Suprapubic skin (tissue), 4 donors: ENCODE results near the gene DISC1.

Experiments
- POLR2A ChIP-seq, 2 donors: fragments of 450-650 bp; IDR thresholded peaks; one replicate each; pipeline ENCODE4 v1.6.1; 2017; ENCODE audit warnings: antibody characterized with exemption in 2 of 2, mild to moderate bottlenecking in 2 of 2, moderate library complexity in 2 of 2
- POLR2AphosphoS5 ChIP-seq, 3 donors: sonication (generic); formaldehyde crosslinking; IDR thresholded peaks; one replicate each; pipeline ENCODE4 v1.6.1; 2017; ENCODE audit warnings: antibody characterized with exemption in 3 of 3
- TF ChIP-seq, protein P1 (sequence below), 2 donors: fragments of 200-600 bp in 1 of 2; fragments of 450-650 bp in 1 of 2; sonication (generic) in 1 of 2; IDR thresholded peaks; one replicate each; pipeline ENCODE4 v1.5.1; 2016 to 2019; ENCODE audit warnings: antibody characterized with exemption in 2 of 2, mild to moderate bottlenecking in 1 of 2, moderate library complexity in 1 of 2

- TF ChIP-seq POLR2AphosphoS5 (IDR thresholded peaks at IDR 0.05) (no peak), POLR2A (IDR thresholded peaks at IDR 0.05) (no peak)
- TF ChIP-seq, protein P1, sequence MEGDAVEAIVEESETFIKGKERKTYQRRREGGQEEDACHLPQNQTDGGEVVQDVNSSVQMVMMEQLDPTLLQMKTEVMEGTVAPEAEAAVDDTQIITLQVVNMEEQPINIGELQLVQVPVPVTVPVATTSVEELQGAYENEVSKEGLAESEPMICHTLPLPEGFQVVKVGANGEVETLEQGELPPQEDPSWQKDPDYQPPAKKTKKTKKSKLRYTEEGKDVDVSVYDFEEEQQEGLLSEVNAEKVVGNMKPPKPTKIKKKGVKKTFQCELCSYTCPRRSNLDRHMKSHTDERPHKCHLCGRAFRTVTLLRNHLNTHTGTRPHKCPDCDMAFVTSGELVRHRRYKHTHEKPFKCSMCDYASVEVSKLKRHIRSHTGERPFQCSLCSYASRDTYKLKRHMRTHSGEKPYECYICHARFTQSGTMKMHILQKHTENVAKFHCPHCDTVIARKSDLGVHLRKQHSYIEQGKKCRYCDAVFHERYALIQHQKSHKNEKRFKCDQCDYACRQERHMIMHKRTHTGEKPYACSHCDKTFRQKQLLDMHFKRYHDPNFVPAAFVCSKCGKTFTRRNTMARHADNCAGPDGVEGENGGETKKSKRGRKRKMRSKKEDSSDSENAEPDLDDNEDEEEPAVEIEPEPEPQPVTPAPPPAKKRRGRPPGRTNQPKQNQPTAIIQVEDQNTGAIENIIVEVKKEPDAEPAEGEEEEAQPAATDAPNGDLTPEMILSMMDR (IDR thresholded peaks at IDR 0.05) = no peak
Observed at GRCh38 chr1:231596337-231596791, 30.2 kb upstream of the DISC1 start.
